T47D (cell line): Measurements from ENCODE around the gene GUCD1.
"Not testable (repeated sequence)": the region's sequence is repeated elsewhere in the genome, so short reads cannot be mapped to it uniquely, and the experiment has no call there.

ENCODE experiments used
- DNase-seq, 2 experiments: peaks; one replicate each; pipeline versions ENCODE4 v3.0.0 to v3.0.0-alpha.2; 2011 to 2012; ENCODE audit warnings: low read depth in 1 of 2, low spot score in 1 of 2
- JUND ChIP-seq: IDR thresholded peaks from 2 replicates; pipeline ENCODE4 v1.6.1; 2012; ENCODE audit warnings: low read depth
- in situ Hi-C: cut with HindIII; loops from 2 replicates; pipeline ENCODE4 v1.10.0; 2016; ENCODE audit warnings: low sequenced_read_pairs, low pct_unique_long_range_greater_than_20kb

Gene GUCD1

DNA sequence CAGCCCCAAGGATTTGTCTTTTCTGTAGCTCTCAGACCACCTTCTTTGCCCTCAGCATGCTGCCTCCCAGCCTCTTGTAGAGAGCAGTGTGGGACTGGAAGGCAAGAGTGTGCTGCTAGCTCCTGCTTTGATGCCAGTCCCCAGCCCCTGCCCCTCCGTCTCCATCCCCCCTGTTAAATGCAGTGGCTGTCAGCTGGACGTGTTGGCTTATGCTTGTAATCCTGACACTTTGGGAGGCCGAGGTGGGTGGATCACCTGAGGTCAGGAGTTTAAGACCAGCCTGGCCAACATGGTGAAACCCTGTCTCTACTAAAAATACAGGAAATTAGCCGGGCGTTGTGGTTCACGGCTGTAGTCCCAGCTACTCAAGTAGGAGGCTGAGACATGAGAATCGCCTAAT, 16.3 kb upstream of the GUCD1 start:
- in situ Hi-C loops, result no loop called here
- no peak for DNase-seq
- TF ChIP-seq JUND, result no peak

DNA sequence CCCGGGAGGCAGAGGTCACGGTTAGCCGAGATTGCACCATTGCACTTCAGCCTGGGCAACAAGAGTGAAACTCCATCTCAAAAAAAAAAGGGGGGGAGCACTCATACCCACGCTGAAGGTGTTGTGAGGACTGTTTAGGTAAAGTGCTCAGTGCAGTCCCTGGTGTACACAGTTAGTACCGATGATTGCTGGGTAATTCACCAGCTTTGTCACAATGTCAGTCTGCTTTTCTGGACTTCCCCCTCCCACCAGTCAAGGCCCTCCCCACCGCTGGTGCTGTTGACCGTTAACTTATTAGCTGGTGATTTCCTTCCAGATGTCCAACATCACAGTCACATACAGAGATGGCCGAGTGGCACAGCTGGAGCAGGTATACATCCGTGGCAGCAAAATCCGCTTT, 12.7 kb upstream of the GUCD1 start:
- no peak for DNase-seq
- in situ Hi-C loops, result no loop called here
- TF ChIP-seq JUND, result no peak

- no peak for DNase-seq
- in situ Hi-C loops, result no loop called here
- no peak for TF ChIP-seq JUND
These were observed 12.1 kb upstream of the GUCD1 start for GRCh38 chr22:24566899-24567511.

DNA sequence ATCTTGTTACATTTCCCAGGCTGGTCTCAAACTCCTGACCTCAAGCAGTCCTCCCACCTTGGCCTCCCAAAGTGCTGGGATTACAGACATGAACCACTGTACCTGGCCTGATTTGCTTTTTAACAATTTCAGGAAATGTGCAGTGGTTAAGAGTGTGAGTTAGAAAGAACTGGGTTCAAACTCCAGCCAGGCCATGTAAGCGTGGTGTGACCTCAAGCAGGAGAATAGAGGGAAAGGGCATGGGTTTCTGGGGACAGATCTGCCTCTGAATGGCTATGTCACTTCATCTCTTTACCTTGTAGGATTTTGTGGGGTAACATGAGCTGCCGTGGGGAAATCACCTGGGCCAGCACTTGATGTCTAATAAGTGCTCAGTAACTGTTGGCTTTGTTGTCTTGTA, 10.1 kb upstream of the GUCD1 start:
- DNase-seq, result no peak
- TF ChIP-seq JUND, result no peak
- in situ Hi-C loops, result no loop called here

DNA sequence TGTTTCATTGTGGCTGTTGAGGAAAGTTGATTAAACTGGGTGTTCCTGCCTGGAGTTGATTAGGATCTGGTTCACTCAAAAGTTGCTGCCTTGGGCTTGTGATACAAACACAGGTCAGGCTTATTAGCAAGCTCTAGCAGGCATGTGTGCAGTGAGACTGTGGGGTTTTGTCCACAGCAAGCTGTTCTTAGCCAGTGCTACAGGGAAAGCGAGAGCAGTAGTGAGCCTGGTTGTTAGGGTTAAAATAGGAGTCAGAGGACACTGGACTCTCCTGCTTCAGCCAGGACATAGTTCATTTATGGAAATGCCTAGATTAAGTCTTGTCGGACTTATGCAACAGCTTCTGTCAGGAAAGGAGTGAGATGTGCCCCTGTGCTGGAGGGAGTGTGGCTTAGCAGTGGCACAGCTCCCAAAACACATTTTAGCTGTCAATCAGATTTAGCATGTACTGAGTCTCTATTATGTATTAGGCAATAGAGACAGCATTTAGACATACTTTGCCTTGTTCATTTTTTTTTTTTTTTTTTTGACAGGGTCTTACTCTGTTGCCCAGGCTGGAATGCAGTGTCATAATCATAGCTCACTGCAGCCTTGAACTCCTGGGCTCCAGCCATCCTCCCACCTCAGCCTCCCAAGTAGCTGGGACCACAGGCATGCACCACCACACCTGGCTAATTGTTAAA, 9.6 kb upstream of the GUCD1 start:
- in situ Hi-C loops, result no loop called here
- DNase-seq, result no peak
- TF ChIP-seq JUND, result no peak

- in situ Hi-C loops, result no loop called here
- no peak for TF ChIP-seq JUND
- no peak for DNase-seq
These were observed 8.3 kb upstream of the GUCD1 start for GRCh38 chr22:24563246-24563645.

- in situ Hi-C loops, result no loop called here
- no peak for TF ChIP-seq JUND
- DNase-seq, result no peak
These were observed 4.5 kb upstream of the GUCD1 start for GRCh38 chr22:24559471-24559870.

- DNase-seq, result peak; percentile 88 to 98
- in situ Hi-C loops, result no loop called here
- TF ChIP-seq JUND, result no peak
These were observed 464 bp upstream of the GUCD1 start, which contains the start of gene SNRPD3 for GRCh38 chr22:24555165-24556039. SNRPD3 (plus strand) TSS chr22:24555999; CDS start chr22:24557675, 1,676 bp downstream.

DNA sequence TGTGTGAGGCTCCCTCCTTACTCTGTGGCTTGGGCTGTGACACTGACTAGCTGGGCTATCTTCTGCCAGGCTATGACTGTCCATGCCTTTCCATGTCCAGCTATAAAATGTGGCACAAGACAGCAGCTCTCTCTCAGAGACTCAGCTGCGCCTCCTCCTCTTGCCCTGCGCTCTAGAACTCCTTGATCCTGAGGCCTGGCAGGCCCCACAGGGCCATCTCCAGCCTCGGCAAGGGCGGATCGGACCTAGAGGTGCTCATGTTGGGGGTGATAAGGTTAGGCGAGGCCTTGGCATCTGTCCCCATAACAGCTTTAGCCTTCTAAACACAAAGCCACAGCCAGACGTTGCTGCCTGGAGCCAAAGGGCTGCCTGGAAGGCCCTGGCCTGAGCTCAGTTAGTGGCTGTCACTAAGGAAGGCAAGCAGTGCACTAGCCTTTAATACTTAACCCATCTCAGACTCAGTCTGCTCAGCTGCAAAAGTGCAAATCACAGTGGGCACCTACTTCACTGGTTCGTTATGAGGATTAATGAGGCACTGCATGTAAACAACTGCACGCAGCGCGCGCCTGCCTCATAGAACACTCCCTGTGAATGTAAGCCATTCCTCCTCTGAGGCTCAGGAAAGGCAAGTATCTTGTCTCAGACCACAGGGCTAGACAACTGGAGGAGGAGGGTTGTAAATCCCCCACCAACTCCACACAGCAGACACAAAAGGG, 1.2 kb downstream of the GUCD1 start:
- in situ Hi-C loops, result no loop called here
- no peak for TF ChIP-seq JUND
- no peak for DNase-seq

DNA sequence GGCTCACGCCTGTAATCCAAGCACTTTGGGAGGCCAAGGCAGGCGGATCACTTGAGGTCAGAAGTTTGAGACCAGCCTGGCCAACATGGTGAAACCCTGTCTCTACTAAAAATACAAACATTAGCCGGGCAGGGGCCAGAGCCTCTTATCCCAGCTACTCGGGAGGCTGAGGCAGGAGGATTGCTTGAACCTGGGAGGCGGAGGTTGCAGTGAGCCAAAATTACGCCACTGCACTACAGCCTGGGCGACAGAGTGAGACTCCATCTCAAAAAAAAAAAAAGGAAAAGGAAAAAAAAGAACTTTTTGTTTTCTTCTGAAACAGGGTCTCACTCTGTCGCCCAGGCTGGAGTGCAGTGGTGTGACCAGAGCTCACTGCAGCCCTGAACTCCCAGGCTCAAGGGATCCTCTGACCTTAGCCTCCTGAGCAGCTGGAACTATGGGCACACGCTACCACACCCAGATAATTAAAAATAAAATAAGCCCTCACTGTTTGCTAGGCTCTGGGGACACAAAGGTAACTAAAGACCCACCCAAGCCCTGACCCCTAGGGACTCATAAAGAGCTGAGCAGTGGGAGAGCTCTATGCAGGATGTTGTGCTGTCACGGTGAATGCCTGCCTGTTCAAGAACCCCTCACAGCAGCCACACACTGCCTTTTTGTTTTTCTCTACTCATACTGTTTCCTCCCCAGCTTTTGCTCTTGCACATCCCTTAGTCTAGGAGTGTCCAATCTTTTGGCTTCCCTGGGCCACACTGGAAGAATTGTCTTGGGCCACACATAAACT, 2.2 kb downstream of the GUCD1 start:
- DNase-seq, in situ Hi-C loops: not testable (repeated sequence)

DNA sequence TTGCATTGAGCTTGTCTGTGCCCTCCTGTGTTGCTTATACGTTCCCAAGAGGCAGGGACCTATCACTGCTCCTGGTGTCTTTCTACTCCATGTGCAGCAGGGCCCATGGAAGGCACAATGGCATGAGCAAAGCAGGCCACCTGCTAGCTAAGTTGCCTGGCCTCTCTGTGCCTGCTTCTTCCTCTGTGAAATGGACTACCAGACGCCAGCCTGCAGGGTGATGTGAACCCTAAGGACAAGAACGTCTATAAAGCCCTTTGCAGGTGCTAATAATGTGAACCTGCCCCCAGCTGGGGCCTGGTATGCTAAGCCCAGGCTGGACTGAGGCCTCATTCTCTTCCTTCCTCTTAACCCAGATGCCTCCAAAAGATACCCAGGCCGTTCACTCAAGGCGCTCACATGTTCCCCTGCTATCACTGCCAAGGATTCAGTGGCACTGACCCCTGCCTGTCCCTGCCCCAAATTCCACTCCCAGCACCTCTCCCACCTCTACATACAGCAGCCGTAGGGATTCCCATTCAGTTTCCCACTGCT, 4.0 kb downstream of the GUCD1 start:
- DNase-seq, result no peak
- in situ Hi-C loops, result no loop called here
- no peak for TF ChIP-seq JUND
